ENCODE results near the gene PSENEN. TPM values are rescaled to one million over a fixed set of nuclear protein-coding genes. Genes with fewer than 3 reads are reported as not detected.
A peak's percentile ranks its signal among the peaks of the same experiment; 100 is the strongest.

PSENEN gene
- total and polyA plus RNA-seq, 9 of the 15 experiments (the other 6 are each of a cell fraction or from before 2014, with no cell fraction given) = 34.5 to 299 (median 61.1) TPM

- 92% methylated on average over 19 of the region's 25 CpGs for WGBS (ENCODE audit: insufficient coverage, low coverage, missing lambda C conversion rate)
- POLR2A ChIA-PET = interaction anchor here (0.6 kb wide), 1 partner anchor 11 kb away, joined by 3 read pairs; no protein-coding TSS in a partner anchor
Observed at GRCh38 chr19:35732540-35733179, 12.8 kb upstream of the PSENEN start.

More at GRCh38 chr19:35732540-35733179, 12.8 kb upstream of the PSENEN start:
- no peak overlapping the region for H3K4me3 ChIP-seq
- TF ChIP-seq PREB (CRISPR knock-in tag; IDR thresholded peaks at IDR 0.05) (no peak), RAD51 (IDR thresholded peaks at IDR 0.05; ENCODE audit: borderline replicate concordance, low read depth) (no peak), EP300 (IDR thresholded peaks at IDR 0.05; ENCODE audit: low read length) (no peak), CEBPZ (IDR thresholded peaks at IDR 0.05; ENCODE audit: borderline replicate concordance, low read depth, low read length) (no peak), ZBTB33 (CRISPR knock-in tag; IDR thresholded peaks at IDR 0.05) (peak; percentile 15; the same call in 1 of the 2 replicates), HDGF (IDR thresholded peaks at IDR 0.05) (no peak), CREB5 (CRISPR knock-in tag; IDR thresholded peaks at IDR 0.05) (no peak), POLR2G (IDR thresholded peaks at IDR 0.05; ENCODE audit: low read depth, low read length) (peak; percentile 58), ZNF740 (CRISPR knock-in tag; IDR thresholded peaks at IDR 0.05) (no peak), ZNF740 (tag; IDR thresholded peaks at IDR 0.05) (no peak)
- no peaks in the 10 kb centered on the region for H3K9me1 ChIP-seq (ENCODE audit: control insufficient read depth, insufficient read depth, low read length)
- peaks cover 97% of the 10 kb centered on the region; the same call in 2 of the 3 replicates for H3K36me3 ChIP-seq (ENCODE audit: control insufficient read depth, insufficient read depth, low read length)
- H3K9ac ChIP-seq (ENCODE audit: insufficient read depth in 1 of 2, low read depth in 2 of 2, low read length in 2 of 2) = no peak overlapping the region; a peak in 1 of 4 replicates
- H3K4me1 ChIP-seq (replicated peaks in 1 of 2; ENCODE audit: control insufficient read depth in 2 of 2, insufficient read depth in 2 of 2, low read length in 2 of 2) = peaks cover 0 to 7% of the 10 kb centered on the region in 2 experiments; a peak in 2 of 5 replicates
- no TSS peak for BruUV-seq (replicated peaks)
- H3K4me2 ChIP-seq (ENCODE audit: insufficient read depth, low read length) = no peak overlapping the region
- 0 out of 2 replicates have a peak, but pooled peaks cover 2% of the 10 kb centered on the region for H4K20me1 ChIP-seq (replicated peaks; ENCODE audit: control insufficient read depth, insufficient read depth, low read length)
- no peaks in the 10 kb centered on the region for H3K79me2 ChIP-seq (ENCODE audit: control insufficient read depth, insufficient read depth, low read length)
- FAIRE-seq (no peak), DNase-seq (ENCODE audit: extremely low read depth in 1 of 4, low spot score in 3 of 4) (no peak), ATAC-seq (no peak)
- intact Hi-C loops (cut with micrococcal nuclease) = no loop called here
- CTCF ChIA-PET (ENCODE audit: low intra/inter-chr PET ratio) = no interaction called here
- no peak overlapping the region for H2AFZ ChIP-seq (ENCODE audit: low read depth, low read length)
- no peaks in the 10 kb centered on the region for H3K27me3 ChIP-seq (ENCODE audit: control insufficient read depth in 2 of 2, insufficient read depth in 2 of 2, low read length in 2 of 2)
- no peaks in the 10 kb centered on the region for H3K9me3 ChIP-seq (replicated peaks; ENCODE audit: control insufficient read depth, insufficient read depth, low read depth, low read length)
- in situ Hi-C loops (cut with MboI) = no loop called here
- H3K27ac ChIP-seq (ENCODE audit: extremely low read depth, low read depth, low read length) = no peak overlapping the region
